HG02852 (cell line): ENCODE results near the gene OPN1SW.

Source experiments
- ATAC-seq: cut with Tn5 transposase; IDR thresholded peaks from one replicate; pipeline ENCODE4 v1.9.1; 2021; ENCODE audit warnings: mild to moderate bottlenecking, moderate library complexity; ENCODE audit not compliant: unreplicated experiment

OPN1SW gene

DNA sequence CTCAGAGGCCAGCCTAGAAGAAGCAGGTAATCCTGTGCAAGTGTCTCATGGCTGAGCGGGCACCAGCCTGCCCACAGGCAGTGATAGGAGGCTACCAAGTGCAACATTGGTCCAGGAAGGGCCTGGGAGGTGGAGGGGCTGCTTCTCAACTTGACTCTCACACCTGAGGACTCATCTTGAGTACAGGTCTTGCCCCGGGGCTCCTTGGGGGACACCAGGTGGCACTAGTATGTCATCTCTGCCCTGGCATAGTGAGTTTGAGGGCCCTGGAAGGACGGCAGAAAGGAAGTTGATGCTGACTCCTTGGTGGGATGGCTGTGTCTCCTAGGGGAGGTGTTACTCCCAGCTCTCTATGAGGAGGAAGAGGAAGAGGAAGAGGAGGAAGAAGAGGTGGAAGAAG lies 18.4 kb upstream of the OPN1SW start:
- no peak for ATAC-seq

- no peak for ATAC-seq
These were observed 17.6 kb upstream of the OPN1SW start for GRCh38 chr7:128793181-128793547.

GRCh38 chr7:128792471-128793180 lies 17.0 kb upstream of the OPN1SW start:
- no peak for ATAC-seq

GRCh38 chr7:128791972-128792327 lies 16.4 kb upstream of the OPN1SW start:
- no peak for ATAC-seq

DNA sequence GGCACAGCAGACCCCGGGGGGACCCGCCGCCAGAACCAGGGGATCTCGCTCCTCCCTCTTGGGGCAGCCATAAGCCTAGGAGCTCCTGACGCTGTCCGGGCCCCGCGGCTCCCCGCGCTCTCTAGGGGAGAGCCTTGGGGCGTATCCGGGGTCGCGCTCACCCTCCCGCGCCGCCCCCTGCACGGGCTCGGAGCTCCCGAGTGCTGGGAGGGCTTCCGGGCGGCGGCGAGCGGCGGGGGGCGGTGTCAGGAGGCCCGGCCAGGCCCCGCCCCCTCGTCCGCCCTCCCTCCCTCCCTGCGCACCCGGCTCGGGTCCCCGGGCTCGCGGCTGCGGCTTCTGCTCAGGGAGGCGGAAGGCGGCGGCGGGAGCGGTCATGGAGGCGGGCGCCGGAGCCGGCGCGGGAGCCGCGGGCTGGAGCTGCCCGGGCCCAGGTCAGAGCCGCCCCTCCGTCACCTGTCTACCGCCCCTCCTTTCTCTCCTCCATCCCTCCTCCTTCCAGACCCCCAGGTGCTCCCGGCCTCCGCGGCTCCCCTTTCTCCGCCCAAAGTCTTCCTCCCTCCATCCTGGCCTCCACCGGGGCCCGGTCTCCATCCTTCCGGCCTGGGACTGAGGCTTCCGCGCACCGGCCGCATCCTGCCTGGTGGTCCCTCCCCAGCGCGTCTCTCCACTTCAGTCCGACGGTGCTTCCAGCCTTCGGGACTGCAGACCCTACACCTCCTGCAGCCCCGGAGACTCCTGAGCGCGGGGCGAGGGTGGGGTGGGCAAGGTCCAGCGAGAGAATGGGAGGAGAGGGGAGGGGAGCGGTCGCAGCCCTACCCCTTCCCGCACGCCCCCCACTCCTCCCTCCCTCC lies 15.8 kb upstream of the OPN1SW start, which contains the start of gene CCDC136:
CCDC136 (plus strand) TSS at position 848 of the 851 bp plus-strand sequence. CDS start 444 bp downstream, outside the sequence.
- peak; percentile 83 for ATAC-seq

DNA sequence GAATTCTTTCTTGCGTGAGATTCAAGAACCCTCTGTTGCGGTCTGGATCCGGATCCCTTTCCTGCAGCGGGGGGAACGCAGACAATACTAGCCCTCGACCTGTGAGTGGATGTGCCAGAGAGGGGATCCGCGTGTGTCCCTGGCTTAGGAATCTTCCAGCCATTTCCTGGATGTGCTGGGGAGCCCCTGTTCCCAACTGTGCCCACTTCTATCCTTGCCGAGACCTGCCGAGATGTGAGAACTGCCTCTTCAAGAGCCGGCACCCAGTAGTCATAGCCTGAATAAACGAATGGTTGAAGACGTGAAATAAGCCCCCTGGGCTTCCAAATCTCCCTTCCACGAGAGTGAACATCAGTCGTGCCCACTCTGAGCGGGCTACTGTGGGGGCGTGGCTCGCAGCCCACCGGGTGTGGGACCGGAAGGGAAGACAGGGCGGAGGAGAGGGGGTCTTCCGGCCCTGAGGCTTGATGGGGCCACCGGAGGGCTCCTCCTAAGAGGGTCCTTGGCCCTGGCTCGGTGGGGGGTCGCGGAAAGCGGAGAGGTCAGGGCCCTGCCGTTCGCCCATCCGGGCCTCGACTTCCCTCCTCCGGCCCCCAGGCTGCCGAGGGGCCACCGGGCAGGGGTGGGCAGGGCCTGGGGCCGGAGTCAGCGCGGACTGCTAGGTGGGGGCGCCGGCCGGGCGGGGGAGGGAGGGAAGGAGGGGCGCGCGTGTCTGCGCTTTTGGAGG lies 14.9 kb upstream of the OPN1SW start:
- no peak for ATAC-seq

DNA sequence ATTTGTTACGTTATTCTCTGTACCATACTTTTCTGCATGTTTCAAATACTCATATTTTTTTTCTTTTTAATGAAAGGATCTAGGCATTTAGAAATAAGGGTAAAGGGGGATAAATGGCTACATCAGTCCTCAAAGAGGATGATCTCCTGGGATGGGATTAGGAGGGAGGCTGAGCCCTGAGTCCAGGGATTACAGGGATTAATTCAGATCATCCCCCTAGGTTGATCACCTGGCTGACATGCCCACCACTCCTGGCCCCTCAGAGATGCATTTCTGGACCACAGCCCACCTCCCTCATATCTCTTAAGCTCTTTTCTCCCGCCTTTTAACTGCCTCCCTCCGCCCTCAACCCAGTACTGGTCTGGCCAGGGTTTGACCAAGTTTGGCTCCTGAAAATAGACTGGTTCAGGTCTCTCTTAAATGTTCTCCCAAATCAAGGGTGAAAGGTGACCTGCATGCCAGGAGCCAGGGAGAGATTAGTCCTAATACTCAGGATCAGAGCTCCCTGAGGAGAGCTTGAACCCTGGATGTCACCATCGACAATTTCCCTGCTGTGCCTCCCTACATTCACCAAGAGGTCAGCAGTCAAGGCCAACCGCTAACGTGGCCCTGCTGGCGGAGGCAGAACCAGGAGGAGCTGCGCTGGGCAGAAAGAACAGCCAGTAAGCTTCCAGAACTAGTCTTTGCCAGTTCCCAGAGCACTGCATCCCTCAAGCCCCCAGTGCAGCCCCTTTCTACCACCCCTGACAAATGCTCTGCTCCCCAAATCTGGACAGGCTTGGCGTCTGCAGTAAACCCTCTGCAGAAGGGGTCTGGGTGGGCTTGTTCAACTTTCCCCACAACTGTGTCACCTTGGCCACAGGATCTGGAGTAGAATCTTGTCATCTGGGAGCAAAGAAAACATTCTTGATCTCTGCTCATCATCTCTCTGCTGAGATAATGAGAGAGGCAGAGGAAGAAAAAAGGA lies 13.1 kb upstream of the OPN1SW start:
- no peak for ATAC-seq

DNA sequence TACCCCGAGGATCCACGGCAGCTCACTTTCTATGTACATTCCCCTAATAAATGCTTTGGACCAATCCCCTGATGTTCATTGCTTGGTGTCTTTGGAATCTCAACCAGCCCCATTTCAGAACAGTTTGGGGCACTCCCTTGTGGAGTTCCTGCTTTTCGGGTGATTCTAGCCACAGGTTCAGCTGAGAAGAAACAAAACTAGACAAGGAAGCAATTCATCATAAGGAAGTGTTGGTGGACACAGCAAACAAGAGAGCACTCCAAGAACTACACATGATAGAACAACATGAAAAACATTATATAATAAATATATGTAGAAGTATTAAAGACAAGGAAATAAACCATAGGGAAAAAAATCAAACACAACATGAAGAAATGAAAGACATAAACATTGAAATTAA lies 10.1 kb upstream of the OPN1SW start:
- ATAC-seq: no peak

GRCh38 chr7:128783143-128783861 lies 7.7 kb upstream of the OPN1SW start:
- no peak for ATAC-seq

GRCh38 chr7:128781851-128782250 lies 6.3 kb upstream of the OPN1SW start:
- no peak for ATAC-seq

- no peak for ATAC-seq
These were observed 5.5 kb upstream of the OPN1SW start for GRCh38 chr7:128781126-128781525.

DNA sequence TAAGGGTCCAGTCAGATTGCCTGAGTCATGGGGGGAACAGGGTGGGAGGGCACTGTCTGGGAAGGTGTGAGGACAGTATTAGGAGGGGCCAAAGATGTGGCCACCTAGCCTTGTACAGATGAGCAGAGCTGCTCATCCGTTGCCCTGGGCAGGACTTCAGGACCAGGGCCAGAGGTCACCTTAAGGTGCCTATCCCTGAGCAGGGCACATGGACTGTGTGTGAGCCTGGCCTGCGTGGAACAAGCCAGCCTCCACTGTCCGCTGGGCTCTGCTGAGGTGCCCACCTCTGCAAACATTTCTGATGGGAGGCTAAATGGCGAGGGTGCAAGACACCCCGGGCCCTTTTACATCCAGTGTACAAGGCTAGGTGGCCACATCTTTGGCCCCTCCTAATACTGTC lies 3.4 kb upstream of the OPN1SW start:
- ATAC-seq: no peak

DNA sequence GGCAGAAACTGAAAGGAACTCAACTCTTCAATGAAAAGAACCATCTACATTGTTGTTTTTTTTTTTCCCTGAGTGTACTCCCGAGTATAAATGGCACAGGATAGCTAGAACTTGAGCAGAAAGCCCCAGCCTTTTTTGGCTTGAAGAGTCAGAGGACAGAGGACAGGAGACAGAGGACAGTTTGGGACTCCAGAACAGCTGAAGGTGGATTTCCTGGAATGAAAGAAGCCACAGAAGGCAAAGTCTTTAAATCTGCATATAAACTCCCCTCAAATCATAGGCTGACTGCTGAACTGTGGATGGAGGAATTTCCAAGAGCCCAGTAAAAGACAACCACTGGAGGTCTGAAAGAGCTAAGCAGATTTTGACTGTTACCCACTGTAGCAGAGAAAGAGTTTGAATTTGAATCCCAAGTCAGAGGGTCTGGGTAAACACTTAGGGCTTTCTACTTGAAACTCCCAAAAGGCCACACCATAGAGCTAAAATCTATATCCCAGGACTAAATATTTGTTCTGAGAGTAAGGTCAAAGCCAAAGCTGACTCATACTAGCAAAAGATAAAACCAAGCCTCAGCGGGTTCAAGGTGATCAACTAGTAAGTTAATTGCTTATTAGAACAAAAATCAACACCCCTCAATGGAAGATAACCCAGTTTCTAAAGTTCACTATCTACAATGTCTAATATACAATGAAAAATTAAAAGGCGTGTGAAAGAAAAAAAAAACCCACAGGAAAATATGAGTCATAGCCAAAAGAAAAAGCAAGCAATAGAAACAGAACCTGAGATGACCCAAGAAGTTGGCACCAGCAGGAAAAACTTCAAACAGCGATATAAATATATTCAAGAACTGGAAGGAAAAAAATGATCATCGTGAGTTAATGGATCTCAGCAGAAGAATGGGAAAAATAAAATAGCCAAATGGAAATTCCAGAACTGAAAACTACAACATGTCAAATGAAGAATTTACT lies 1.8 kb upstream of the OPN1SW start:
- ATAC-seq: no peak

DNA sequence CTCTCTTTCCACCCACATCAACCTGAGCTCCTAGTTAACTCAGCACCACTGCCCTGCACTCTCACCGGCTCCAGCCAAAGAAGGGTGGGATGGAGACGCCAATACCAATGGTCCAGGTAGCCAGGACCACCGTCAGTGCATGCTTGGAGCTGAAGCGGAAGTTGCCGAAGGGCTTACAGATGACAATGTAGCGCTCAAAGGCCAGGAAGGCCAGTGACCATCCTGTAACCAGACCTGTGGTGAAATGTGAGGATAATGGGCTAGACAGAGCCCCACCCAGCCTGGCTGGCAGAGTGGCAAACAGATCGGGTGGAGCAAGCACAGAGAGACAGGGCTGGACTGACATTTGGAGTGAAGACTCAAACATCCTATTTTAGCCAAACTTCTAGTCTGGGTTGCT lies 673 bp downstream of the OPN1SW start:
- no peak for ATAC-seq

DNA sequence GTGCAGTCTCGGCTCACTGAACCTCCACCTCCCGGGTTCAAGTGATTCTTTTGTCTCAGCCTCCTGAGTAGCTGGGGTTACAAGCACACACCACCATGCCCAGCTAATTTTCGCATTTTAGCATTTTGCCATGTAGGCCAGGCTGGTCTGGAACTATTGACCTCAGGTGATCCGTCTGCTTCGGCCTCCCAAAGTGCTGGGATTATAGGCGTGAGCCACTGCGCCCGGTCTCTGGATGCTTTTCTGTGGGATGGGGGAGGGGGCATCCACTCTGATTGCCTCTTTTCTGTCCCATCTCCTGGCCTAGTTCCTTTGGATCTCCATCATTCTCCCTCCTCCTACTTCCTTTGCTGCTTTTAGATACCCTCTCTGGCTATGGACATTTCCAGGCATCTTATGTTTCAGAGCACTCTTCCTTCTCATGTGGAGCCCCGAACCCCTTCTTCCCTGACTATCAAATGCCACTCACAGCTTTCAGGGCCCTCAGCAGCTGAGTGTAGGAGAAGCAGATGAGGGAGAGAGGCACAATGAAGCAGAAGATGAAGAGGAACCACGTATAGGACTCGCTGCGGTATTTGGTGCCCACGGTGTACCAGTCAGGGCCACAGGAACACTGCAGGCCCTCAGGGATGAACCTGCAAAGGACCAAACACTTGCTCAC lies 1.4 kb downstream of the OPN1SW start:
- no peak for ATAC-seq

DNA sequence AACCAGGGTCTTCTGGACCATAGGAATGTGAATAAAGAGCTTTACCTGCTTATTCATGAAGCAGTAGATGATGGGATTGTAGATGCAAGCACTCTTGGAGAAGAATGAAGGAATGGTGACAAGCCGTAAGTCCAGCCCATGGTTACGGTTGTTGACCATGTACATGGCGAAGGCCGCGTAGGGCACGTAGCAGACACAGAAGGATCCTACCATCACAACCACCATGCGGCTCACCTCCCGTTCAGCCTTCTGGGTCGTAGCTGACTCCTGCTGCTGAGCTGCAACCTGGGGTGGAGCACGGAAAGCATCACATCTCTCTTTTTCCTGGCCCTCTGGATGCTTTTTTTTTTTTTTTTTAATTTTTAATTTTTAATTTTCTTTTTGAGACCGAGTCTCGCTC lies 2.0 kb downstream of the OPN1SW start:
- ATAC-seq: no peak

DNA sequence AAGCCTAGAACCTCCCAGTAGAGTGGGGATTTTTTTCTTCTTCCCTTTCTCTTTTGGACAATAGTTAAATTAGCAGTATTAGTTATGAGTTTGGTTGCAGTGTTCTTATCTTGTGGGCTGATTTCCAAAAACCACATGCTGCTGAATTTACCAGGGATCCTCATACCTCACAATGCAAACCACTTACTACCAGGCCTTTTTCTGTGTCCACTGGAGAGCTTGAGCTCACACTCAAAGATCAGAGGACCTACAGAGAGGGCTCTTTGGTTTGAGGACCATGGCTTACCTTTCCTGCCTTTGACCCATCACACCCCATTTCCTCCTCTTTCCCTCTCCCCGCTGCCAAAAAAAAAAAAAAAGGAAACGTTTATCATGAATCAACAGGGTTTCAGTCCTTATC lies 5.4 kb downstream of the OPN1SW start:
- ATAC-seq: no peak

- ATAC-seq: no peak
These were observed 8.0 kb downstream of the OPN1SW start for GRCh38 chr7:128767475-128768110.
